Stimulated activated CD4-positive, alpha-beta T cell treated with anti-CD3 and anti-CD28 coated beads, TNF-alpha, amount 100 ng/mL, for 1 hour (primary cell): Measurements from ENCODE around the gene CLTC.
"Not testable (repeated sequence)": the region's sequence is repeated elsewhere in the genome, so short reads cannot be mapped to it uniquely, and the experiment has no call there.

Experiments used
- DNase-seq, 3 donors: peaks; one replicate each; pipeline ENCODE4 v3.0.0-alpha.2; 2020; ENCODE audit warnings: low read depth in 3 of 3, low spot score in 1 of 3

Gene CLTC

GRCh38 chr17:59619298-59620063 is at the start of gene CLTC:
Gene CLTC (plus strand): TSS chr17:59619895. CDS start chr17:59620132, 237 bp downstream.
- DNase-seq, result peak; percentile 80 to 84 (median 81)

GRCh38 chr17:59572301-59572924 is 47.3 kb upstream of the CLTC start:
- DNase-seq, result no peak

- DNase-seq, result not testable (repeated sequence)
These were observed 35.5 kb upstream of the CLTC start for GRCh38 chr17:59584168-59584567.

- no peak for DNase-seq
These were observed 19.5 kb upstream of the CLTC start for GRCh38 chr17:59600169-59600568.

GRCh38 chr17:59601130-59601529 is 18.6 kb upstream of the CLTC start:
- DNase-seq, result no peak

GRCh38 chr17:59607061-59607460 is 12.6 kb upstream of the CLTC start:
- no peak for DNase-seq

- no peak for DNase-seq
These were observed 11.8 kb upstream of the CLTC start for GRCh38 chr17:59607817-59608403.

- DNase-seq, result no peak
These were observed 8.2 kb upstream of the CLTC start for GRCh38 chr17:59611503-59611902.

- no peak for DNase-seq
These were observed 3.3 kb upstream of the CLTC start for GRCh38 chr17:59616253-59616920.

GRCh38 chr17:59617156-59617732 is 2.5 kb upstream of the CLTC start:
- DNase-seq, result no peak

GRCh38 chr17:59619035-59619297 is 729 bp upstream of the CLTC start:
- no peak for DNase-seq

- DNase-seq, result no peak
These were observed 317 bp downstream of the CLTC start for GRCh38 chr17:59620064-59620359.

GRCh38 chr17:59620518-59621259 is 994 bp downstream of the CLTC start:
- DNase-seq, result peak in 2 of 3 donors; percentile 12 to 18

GRCh38 chr17:59621771-59622170 is 2.1 kb downstream of the CLTC start:
- DNase-seq, result no peak

GRCh38 chr17:59623151-59623550 is 3.5 kb downstream of the CLTC start:
- no peak for DNase-seq

- DNase-seq, result no peak
These were observed 7.1 kb downstream of the CLTC start for GRCh38 chr17:59626756-59627155.

GRCh38 chr17:59627274-59627673 is 7.6 kb downstream of the CLTC start:
- DNase-seq, result no peak

GRCh38 chr17:59627770-59628171 is 8.1 kb downstream of the CLTC start:
- DNase-seq, result no peak

GRCh38 chr17:59629174-59629573 is 9.5 kb downstream of the CLTC start:
- no peak for DNase-seq

GRCh38 chr17:59631276-59631675 is 11.6 kb downstream of the CLTC start:
- DNase-seq, result no peak

GRCh38 chr17:59632398-59632797 is 12.7 kb downstream of the CLTC start:
- DNase-seq, result no peak
